Measurements from ENCODE around the gene COBL. TPM values are rescaled to one million over a fixed set of nuclear protein-coding genes. Genes with fewer than 3 reads are reported as not detected.

The COBL gene
- polyA plus RNA-seq, 1 donor (not counting 4 experiments of a cell fraction or from before 2014, with no cell fraction given) = 4.5 TPM

GRCh38 chr7:51162724-51163329 is 153.8 kb downstream of the COBL start:
- FAIRE-seq (peak; percentile 94), DNase-seq (ENCODE audit: low read depth, low spot score) (peak; percentile 45)
- H3K36me3 ChIP-seq (ENCODE audit: control insufficient read depth in 2 of 2, extremely low read depth in 1 of 2, insufficient read depth in 2 of 2, low read length in 2 of 2) = no peaks in the 10 kb centered on the region
- H3K27me3 ChIP-seq (ENCODE audit: control insufficient read depth, extremely low read depth, insufficient read depth, low read length) = no peaks in the 10 kb centered on the region
- no peak overlapping the region for H3K4me2 ChIP-seq (ENCODE audit: control insufficient read depth, extremely low read depth, insufficient read depth, low read depth, low read length)
- no peak overlapping the region for H2AFZ ChIP-seq (ENCODE audit: control insufficient read depth, low read length)
- dilution Hi-C loops (cut with MboI; ENCODE audit: extremely low pct_ligation_motif_present, low sequenced_read_pairs) = no loop called here
- H4K20me1 ChIP-seq (ENCODE audit: control insufficient read depth, extremely low read depth, insufficient read depth, low read length) = no peaks in the 10 kb centered on the region
- no peak overlapping the region for H3K9ac ChIP-seq (ENCODE audit: control insufficient read depth, extremely low read depth, insufficient read depth, low read length)
- no peak overlapping the region for H3K27ac ChIP-seq (ENCODE audit: control insufficient read depth, insufficient read depth, low read length)
- H3K79me2 ChIP-seq (ENCODE audit: control insufficient read depth, insufficient read depth, low read length) = no peaks in the 10 kb centered on the region
- no peaks in the 10 kb centered on the region for H3K9me1 ChIP-seq (ENCODE audit: control insufficient read depth, extremely low read depth, insufficient read depth, low read length)
- H3K4me1 ChIP-seq (ENCODE audit: control insufficient read depth, extremely low read depth, insufficient read depth, low read length) = no peaks in the 10 kb centered on the region
- no peaks in the 10 kb centered on the region for H3K9me3 ChIP-seq (ENCODE audit: control insufficient read depth, low read depth, low read length)
- TF ChIP-seq EZH2 (IDR thresholded peaks at IDR 0.05; ENCODE audit: low read length) (no peak), CTCF (optimal IDR thresholded peaks at IDR 0.05 in 1 of 3, IDR thresholded peaks at IDR 0.05 in 1 of 3, conservative IDR thresholded peaks at IDR 0.05 in 1 of 3; ENCODE audit: extremely low read depth in 1 of 3, insufficient read depth in 2 of 3, low read length in 3 of 3) (peak; percentile 72 to 87 (median 77))
- H3K4me3 ChIP-seq (ENCODE audit: control insufficient read depth in 2 of 3, extremely low read depth in 1 of 3, insufficient read depth in 2 of 3, low read depth in 1 of 3, low read length in 3 of 3) = no peak overlapping the region

- no peak for TF ChIP-seq EZH2 (IDR thresholded peaks at IDR 0.05; ENCODE audit: low read length)
- TF ChIP-seq CTCF (optimal IDR thresholded peaks at IDR 0.05 in 1 of 3, IDR thresholded peaks at IDR 0.05 in 1 of 3, conservative IDR thresholded peaks at IDR 0.05 in 1 of 3; ENCODE audit: extremely low read depth in 1 of 3, insufficient read depth in 2 of 3, low read length in 3 of 3) = no peak
- Histone ChIP-seq H3K9ac (ENCODE audit: control insufficient read depth, extremely low read depth, insufficient read depth, low read length) (no peak overlapping the region), H3K36me3 (ENCODE audit: control insufficient read depth in 2 of 2, extremely low read depth in 1 of 2, insufficient read depth in 2 of 2, low read length in 2 of 2) (no peaks in the 10 kb centered on the region), H3K9me1 (ENCODE audit: control insufficient read depth, extremely low read depth, insufficient read depth, low read length) (no peaks in the 10 kb centered on the region), H3K9me3 (ENCODE audit: control insufficient read depth, low read depth, low read length) (no peaks in the 10 kb centered on the region), H3K4me2 (ENCODE audit: control insufficient read depth, extremely low read depth, insufficient read depth, low read depth, low read length) (no peak overlapping the region), H3K4me1 (ENCODE audit: control insufficient read depth, extremely low read depth, insufficient read depth, low read length) (no peaks in the 10 kb centered on the region), H3K27ac (ENCODE audit: control insufficient read depth, insufficient read depth, low read length) (no peak overlapping the region), H4K20me1 (ENCODE audit: control insufficient read depth, extremely low read depth, insufficient read depth, low read length) (no peaks in the 10 kb centered on the region), H3K79me2 (ENCODE audit: control insufficient read depth, insufficient read depth, low read length) (no peaks in the 10 kb centered on the region), H3K27me3 (ENCODE audit: control insufficient read depth, extremely low read depth, insufficient read depth, low read length) (no peaks in the 10 kb centered on the region), H2AFZ (ENCODE audit: control insufficient read depth, low read length) (no peak overlapping the region), H3K4me3 (ENCODE audit: control insufficient read depth in 2 of 3, extremely low read depth in 1 of 3, insufficient read depth in 2 of 3, low read depth in 1 of 3, low read length in 3 of 3) (no peak overlapping the region)
- DNase-seq (ENCODE audit: low read depth, low spot score) = no peak
- no peak for FAIRE-seq
- dilution Hi-C loops (cut with MboI; ENCODE audit: extremely low pct_ligation_motif_present, low sequenced_read_pairs) = no loop called here
These were observed 154.7 kb downstream of the COBL start for GRCh38 chr7:51161937-51162336.
